Measurements from ENCODE around the gene TIGD2. TPM values are rescaled to one million over a fixed set of nuclear protein-coding genes. Genes with fewer than 3 reads are reported as not detected.

The TIGD2 gene
- polyA plus RNA-seq, 1 donor (not counting 4 experiments of a cell fraction or from before 2014, with no cell fraction given), result 5.3 TPM

DNA sequence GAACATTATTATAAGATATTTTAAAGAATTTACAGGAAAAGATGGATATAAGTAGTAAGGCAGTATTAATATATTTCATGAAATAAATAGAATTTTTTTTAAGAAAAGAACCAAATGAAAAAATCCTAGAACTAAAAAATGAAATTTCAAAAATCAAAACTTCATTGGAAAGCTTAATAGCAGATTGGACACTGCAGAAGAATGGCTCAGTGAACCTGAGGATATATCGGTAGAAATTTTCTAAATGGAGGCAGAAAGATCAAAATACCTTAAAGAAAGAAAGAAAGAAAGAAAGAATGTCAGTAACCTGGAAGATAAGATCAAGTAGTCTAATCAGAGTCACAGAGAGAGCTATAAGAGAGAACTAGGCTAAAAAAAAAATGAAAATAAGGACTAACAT, 33.0 kb upstream of the TIGD2 start:
- no peak overlapping the region for H3K27ac ChIP-seq (ENCODE audit: control insufficient read depth, insufficient read depth, low read length)
- TF ChIP-seq EZH2 (IDR thresholded peaks at IDR 0.05; ENCODE audit: low read length) (no peak), CTCF (optimal IDR thresholded peaks at IDR 0.05 in 1 of 3, IDR thresholded peaks at IDR 0.05 in 1 of 3, conservative IDR thresholded peaks at IDR 0.05 in 1 of 3; ENCODE audit: extremely low read depth in 1 of 3, insufficient read depth in 2 of 3, low read length in 3 of 3) (no peak)
- no peaks in the 10 kb centered on the region for H3K27me3 ChIP-seq (ENCODE audit: control insufficient read depth, extremely low read depth, insufficient read depth, low read length)
- dilution Hi-C loops (cut with MboI; ENCODE audit: extremely low pct_ligation_motif_present, low sequenced_read_pairs), result no loop called here
- FAIRE-seq (no peak), DNase-seq (ENCODE audit: low read depth, low spot score) (no peak)
- H4K20me1 ChIP-seq (ENCODE audit: control insufficient read depth, extremely low read depth, insufficient read depth, low read length), result no peaks in the 10 kb centered on the region
- H3K36me3 ChIP-seq (ENCODE audit: control insufficient read depth in 2 of 2, extremely low read depth in 1 of 2, insufficient read depth in 2 of 2, low read length in 2 of 2), result no peaks in the 10 kb centered on the region
- H3K9me1 ChIP-seq (ENCODE audit: control insufficient read depth, extremely low read depth, insufficient read depth, low read length), result no peaks in the 10 kb centered on the region
- no peaks in the 10 kb centered on the region for H3K9me3 ChIP-seq (ENCODE audit: control insufficient read depth, low read depth, low read length)
- H3K4me1 ChIP-seq (ENCODE audit: control insufficient read depth, extremely low read depth, insufficient read depth, low read length), result no peaks in the 10 kb centered on the region
- no peak overlapping the region for H3K4me3 ChIP-seq (ENCODE audit: control insufficient read depth in 2 of 3, extremely low read depth in 1 of 3, insufficient read depth in 2 of 3, low read depth in 1 of 3, low read length in 3 of 3)
- H3K4me2 ChIP-seq (ENCODE audit: control insufficient read depth, extremely low read depth, insufficient read depth, low read depth, low read length), result no peak overlapping the region
- H2AFZ ChIP-seq (ENCODE audit: control insufficient read depth, low read length), result no peak overlapping the region
- no peaks in the 10 kb centered on the region for H3K79me2 ChIP-seq (ENCODE audit: control insufficient read depth, insufficient read depth, low read length)
- H3K9ac ChIP-seq (ENCODE audit: control insufficient read depth, extremely low read depth, insufficient read depth, low read length), result no peak overlapping the region

DNA sequence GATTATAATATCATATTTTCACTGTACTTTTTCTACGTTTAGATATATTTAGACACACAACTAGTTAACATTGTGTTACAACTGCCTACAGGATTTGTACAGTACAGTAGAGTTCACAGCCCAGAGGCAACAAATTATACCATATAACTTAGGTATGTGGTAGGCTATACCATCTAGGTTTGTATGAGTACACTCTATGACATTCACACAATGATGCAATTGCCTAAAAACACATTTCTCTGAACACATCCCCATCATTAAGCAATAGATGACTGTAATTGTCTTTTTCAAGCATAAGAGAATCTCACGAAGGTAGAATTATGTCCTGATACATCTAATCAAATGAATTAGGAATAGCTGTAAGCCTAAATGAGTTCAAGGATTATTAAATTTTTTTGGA, 12.3 kb upstream of the TIGD2 start:
- TF ChIP-seq CTCF (optimal IDR thresholded peaks at IDR 0.05 in 1 of 3, IDR thresholded peaks at IDR 0.05 in 1 of 3, conservative IDR thresholded peaks at IDR 0.05 in 1 of 3; ENCODE audit: extremely low read depth in 1 of 3, insufficient read depth in 2 of 3, low read length in 3 of 3) (no peak), EZH2 (IDR thresholded peaks at IDR 0.05; ENCODE audit: low read length) (no peak)
- Histone ChIP-seq H3K9ac (ENCODE audit: control insufficient read depth, extremely low read depth, insufficient read depth, low read length) (no peak overlapping the region), H3K4me1 (ENCODE audit: control insufficient read depth, extremely low read depth, insufficient read depth, low read length) (no peaks in the 10 kb centered on the region), H3K79me2 (ENCODE audit: control insufficient read depth, insufficient read depth, low read length) (no peaks in the 10 kb centered on the region), H3K4me2 (ENCODE audit: control insufficient read depth, extremely low read depth, insufficient read depth, low read depth, low read length) (no peak overlapping the region), H3K9me1 (ENCODE audit: control insufficient read depth, extremely low read depth, insufficient read depth, low read length) (no peaks in the 10 kb centered on the region), H3K36me3 (ENCODE audit: control insufficient read depth in 2 of 2, extremely low read depth in 1 of 2, insufficient read depth in 2 of 2, low read length in 2 of 2) (no peaks in the 10 kb centered on the region), H3K27me3 (ENCODE audit: control insufficient read depth, extremely low read depth, insufficient read depth, low read length) (no peaks in the 10 kb centered on the region), H2AFZ (ENCODE audit: control insufficient read depth, low read length) (no peak overlapping the region), H3K27ac (ENCODE audit: control insufficient read depth, insufficient read depth, low read length) (no peak overlapping the region), H4K20me1 (ENCODE audit: control insufficient read depth, extremely low read depth, insufficient read depth, low read length) (no peaks in the 10 kb centered on the region), H3K9me3 (ENCODE audit: control insufficient read depth, low read depth, low read length) (no peaks in the 10 kb centered on the region), H3K4me3 (ENCODE audit: control insufficient read depth in 2 of 3, extremely low read depth in 1 of 3, insufficient read depth in 2 of 3, low read depth in 1 of 3, low read length in 3 of 3) (no peak overlapping the region)
- FAIRE-seq (no peak), DNase-seq (ENCODE audit: low read depth, low spot score) (no peak)
- dilution Hi-C loops (cut with MboI; ENCODE audit: extremely low pct_ligation_motif_present, low sequenced_read_pairs), result no loop called here
